ENCODE results near the gene KLF11.

Gene KLF11

GRCh38 chr2:10059552-10060335, 16.4 kb downstream of the KLF11 start:
- in situ Hi-C loops (cut with MboI; ENCODE audit: low sequenced_read_pairs) = no loop called here

GRCh38 chr2:10061221-10061925, 18.0 kb downstream of the KLF11 start:
- in situ Hi-C loops (cut with MboI; ENCODE audit: low sequenced_read_pairs) = no loop called here

DNA sequence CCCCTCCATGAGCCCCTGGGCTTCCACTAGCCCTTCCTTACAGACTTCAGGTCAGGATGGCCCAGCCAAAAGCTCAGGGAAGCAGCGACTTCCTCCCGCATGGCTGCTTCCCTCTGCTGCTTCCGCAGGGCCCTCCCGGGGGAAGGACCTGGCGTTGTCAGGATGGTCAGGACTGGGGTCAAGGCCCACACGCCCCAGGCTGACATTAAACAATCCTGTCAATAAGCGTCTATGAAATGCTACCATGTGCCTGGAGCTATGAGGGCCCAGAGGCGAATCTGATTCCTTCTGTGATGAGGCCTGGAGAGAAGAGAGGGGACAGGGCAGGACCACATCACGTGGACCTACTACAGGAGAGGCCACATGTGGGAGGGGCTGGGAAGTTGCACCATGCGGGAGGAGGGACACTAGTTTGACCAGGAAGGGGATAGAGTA, 19.6 kb downstream of the KLF11 start:
- in situ Hi-C loops (cut with MboI; ENCODE audit: low sequenced_read_pairs) = no loop called here

- in situ Hi-C loops (cut with MboI; ENCODE audit: low sequenced_read_pairs) = no loop called here
Measured at GRCh38 chr2:10063566-10063965, 20.2 kb downstream of the KLF11 start.

DNA sequence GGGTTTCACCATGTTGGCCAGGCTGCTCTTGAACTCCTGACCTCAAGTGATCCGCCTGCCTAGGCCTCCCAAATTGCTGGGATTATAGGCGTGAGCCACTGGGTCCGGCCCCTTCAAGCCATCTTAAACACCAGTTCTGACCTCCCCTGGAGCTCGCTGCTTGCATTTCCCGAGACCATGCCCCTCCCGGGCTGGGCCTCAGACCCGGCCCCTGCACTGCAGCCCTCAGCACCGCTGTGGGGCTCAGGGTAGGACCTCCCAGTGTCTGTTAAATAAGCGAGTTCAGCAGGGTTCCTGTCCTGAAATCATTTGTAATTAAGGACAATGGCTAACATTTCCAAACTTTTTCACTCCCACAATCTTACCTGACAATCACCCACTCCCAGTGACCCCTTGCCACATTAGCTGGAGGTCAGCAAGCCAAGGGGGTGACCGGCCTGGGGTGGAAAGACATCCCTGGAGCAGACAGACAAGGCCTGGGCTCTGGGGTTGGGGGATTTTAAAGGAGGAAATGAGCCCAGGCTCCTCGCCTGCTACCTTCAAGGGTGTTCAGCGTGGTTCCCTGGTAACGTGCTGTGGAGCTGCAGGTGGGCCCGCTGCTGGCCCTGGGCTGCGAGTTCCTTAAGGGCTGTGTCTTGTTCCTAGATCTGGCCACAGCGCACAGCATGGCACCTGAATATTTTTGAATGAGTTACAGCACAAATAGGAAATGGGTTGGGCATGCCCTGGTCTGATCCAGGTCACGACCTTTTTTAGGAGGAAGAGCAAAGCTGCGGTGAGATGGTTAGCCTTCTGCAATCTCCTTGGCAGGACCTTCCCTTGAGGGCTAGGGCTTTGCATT, 21.8 kb downstream of the KLF11 start:
- in situ Hi-C loops (cut with MboI; ENCODE audit: low sequenced_read_pairs) = no loop called here

GRCh38 chr2:10065773-10066055, 22.4 kb downstream of the KLF11 start:
- in situ Hi-C loops (cut with MboI; ENCODE audit: low sequenced_read_pairs) = no loop called here

- in situ Hi-C loops (cut with MboI; ENCODE audit: low sequenced_read_pairs) = no loop called here
Measured at GRCh38 chr2:10067330-10067729, 24.0 kb downstream of the KLF11 start.

GRCh38 chr2:10067881-10068280, 24.5 kb downstream of the KLF11 start:
- in situ Hi-C loops (cut with MboI; ENCODE audit: low sequenced_read_pairs) = no loop called here

DNA sequence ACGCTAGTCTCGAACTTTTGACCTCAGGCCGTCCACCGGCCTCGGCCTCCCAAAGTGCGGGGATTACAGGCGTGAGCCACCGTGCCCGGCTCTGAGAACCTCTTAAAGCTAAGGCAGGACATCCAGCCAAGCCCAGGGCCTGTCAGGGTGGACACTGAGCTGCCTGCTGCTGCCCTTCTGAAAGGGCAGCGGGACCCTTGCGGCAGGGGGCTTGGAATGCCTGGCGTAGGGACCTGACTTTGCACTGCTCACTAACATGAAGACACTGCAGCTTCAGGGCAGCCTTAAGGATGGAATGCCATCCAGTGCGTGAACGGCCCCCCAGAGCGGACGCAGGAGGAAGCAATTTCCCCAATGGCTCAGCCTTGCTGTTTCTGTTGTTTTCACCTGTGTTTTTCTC, 27.8 kb downstream of the KLF11 start:
- in situ Hi-C loops (cut with MboI; ENCODE audit: low sequenced_read_pairs) = no loop called here

DNA sequence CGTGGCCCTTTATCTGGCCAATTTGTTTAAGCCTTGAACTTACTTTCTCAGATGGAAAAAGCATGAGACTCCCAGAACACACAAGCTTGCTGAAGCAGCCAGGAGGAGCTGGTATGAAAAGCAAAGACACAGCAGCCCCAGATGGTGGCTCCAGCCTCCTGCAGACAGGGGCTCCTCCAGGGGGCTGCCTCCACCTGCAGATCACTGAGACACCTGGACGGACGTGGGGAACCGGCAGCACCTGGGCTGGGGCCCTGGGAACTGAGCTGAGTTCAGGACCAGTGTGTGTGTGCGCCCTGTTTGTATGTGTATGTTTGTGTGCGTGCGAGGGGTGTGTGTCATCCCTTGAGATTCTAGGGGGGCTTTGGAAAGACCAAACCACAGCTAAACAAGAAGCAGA, 28.2 kb downstream of the KLF11 start:
- in situ Hi-C loops (cut with MboI; ENCODE audit: low sequenced_read_pairs) = no loop called here

DNA sequence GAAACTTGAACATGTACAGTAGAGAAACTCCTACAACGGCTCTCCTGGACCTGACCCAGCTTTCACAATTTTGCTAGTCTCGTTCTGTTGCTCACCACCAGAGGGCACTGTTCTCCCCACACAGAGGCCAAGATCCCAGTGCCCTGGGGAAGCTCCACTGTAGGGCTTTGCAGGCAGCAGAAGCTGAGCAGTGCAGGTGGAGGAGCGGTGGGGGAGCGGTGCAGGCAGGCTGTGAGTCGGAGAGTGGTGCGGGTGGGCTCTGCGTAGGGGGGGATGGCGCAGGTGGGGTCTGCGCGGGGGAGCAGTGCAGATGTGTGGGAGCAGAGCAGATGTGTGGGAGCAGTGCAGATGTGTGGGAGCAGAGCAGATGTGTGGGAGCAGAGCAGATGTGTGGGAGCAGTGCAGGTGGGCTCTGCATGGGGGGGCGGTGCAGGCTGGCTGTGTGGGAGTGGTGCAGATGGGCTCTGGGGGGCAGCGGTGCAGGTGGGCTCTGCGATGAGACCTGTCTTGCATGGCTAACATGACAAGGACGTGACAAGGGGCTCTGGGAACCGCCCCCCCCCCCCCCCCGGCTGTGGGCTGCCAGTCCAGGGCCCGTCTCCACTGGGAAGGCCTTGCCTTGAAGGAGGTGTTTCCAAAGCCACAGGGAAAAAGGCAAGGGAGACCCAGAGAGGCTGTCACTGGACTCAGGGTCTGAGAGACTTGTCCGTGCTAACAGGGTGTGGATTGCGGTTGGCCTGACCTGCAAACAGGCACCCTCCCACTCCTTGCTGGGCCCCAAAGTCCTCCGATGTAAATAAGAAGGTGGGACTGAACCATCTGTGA, 29.5 kb downstream of the KLF11 start:
- in situ Hi-C loops (cut with MboI; ENCODE audit: low sequenced_read_pairs) = no loop called here

- in situ Hi-C loops (cut with MboI; ENCODE audit: low sequenced_read_pairs) = no loop called here
Measured at GRCh38 chr2:10073706-10074105, 30.4 kb downstream of the KLF11 start.

DNA sequence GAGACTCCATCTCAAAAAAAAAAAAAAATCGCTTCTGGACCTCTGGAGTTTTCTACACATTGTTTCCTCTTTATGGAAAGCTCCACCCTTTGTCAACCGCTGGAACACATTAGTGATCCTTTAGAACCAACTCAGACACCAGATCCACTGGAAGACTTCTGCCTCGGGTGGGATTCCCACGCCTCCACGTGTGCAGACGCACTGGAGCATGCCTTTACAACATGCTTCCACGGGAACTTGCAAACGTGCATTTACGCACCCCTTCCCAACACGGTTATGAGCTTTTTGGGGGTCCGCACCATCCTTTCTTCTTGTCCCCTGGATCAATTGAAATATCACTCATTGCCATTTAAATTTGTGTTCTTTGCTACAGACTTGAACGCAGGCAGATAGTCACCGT, 31.8 kb downstream of the KLF11 start:
- in situ Hi-C loops (cut with MboI; ENCODE audit: low sequenced_read_pairs) = no loop called here

DNA sequence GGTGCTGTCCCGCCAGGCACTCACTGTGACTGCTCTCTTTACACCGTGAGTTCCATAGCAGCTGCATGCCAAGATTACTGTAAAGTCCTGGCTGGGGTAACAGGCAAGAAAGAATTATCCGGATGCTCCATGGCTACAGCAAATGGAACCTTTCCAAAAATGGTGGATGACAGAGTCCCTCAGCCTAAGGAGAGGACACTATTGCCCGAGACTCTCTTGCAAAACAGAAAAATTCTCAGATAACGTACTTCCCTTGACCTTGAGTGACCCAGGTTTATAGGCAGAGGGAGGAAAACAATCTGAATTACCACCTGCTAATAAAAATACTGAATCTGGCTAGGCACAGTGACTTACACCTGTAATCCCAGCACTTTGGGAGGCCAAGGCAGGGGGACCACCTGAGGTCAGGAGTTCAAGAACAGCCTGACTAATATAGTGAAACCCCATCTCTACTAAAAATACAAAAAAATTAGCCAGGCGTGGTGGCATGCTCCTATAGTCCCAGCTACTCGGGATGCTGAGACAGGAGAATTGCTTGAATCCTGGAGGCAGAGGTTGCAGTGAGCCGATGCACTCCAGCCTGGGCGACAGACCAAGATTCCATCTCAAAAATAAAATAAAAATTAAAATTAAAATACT, 32.3 kb downstream of the KLF11 start:
- in situ Hi-C loops (cut with MboI; ENCODE audit: low sequenced_read_pairs) = no loop called here

- in situ Hi-C loops (cut with MboI; ENCODE audit: low sequenced_read_pairs) = no loop called here
Measured at GRCh38 chr2:10076511-10076910, 33.2 kb downstream of the KLF11 start.

DNA sequence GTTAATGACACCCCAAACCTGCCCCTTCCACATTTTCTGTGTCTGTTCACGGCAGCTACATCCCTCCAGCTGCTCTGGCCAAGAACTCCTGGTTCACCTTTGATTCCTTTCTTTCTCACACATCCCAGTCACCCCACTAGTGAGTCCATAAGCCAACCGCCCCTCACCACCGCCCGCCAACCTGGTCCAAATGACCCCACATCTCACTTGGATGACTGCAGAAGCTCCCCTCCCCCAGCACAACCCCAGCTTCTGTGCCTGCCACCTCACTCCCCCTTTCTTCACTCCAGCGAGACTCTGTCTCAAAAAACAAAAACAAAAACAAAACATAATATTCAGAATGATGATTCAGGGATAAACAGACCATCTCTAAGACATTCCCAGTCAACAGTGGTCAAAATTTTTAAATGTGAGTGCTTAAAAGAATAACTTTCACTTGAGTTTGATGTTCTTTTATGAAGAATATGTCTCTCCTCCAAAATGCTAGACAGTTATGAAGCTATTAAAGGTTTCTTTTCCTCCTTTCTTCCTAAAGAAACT, 33.7 kb downstream of the KLF11 start:
- in situ Hi-C loops (cut with MboI; ENCODE audit: low sequenced_read_pairs) = no loop called here

DNA sequence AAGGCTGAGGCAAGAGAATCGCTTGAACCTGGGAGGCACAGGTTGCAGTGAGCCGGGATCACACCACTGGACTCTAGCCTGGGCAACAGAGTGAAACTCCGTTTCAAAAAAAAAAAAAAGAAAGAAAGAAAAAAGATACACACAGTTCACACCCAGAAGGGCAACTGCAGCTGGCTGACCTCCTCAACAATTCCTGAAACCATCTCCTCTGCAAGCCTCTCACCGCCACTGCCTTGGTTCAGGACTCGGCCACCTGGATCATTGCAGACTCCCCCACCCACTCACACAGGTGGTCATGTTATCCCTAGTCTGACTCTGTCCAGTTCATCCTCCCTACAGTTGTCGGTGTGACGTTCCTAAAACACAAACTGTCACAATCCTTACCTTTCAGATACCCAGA, 34.7 kb downstream of the KLF11 start:
- in situ Hi-C loops (cut with MboI; ENCODE audit: low sequenced_read_pairs) = no loop called here

- in situ Hi-C loops (cut with MboI; ENCODE audit: low sequenced_read_pairs) = no loop called here
Measured at GRCh38 chr2:10078704-10079265, 35.4 kb downstream of the KLF11 start.

DNA sequence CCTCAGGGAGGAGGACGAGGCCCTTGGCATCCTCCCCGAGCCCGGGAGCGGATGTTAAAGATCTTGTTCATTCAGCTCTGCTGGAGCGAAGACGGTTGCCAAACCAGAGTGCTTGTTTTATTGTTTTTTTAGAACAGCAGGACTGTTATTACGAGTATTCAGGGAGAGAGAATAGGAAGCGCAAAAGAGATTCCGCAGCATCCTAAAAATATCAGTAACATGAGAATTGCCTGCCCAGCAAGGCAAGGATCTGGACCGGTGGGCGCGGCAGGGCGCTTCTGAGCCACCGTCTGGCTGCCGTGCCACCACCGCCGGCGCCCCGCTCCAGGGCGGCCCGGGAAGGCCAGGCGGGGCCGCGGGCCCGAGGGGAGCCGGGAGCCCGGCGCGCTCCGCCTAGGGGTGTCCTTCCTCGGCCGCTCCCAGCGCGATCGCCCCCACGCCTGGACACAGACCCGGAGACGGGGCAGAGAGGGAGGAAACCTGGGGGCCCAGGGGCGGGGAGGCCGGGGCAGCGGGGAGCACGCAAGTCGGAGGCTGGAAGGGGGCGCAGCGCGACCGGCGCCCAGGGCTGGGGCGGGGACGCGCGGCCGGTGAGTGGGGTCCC, 36.0 kb downstream of the KLF11 start:
- in situ Hi-C loops (cut with MboI; ENCODE audit: low sequenced_read_pairs) = no loop called here

Data from HL-60/S4 treated with phorbol 12-myristate 13-acetate at 8.2 ng/mL for 4 days and 3 days (cell line).